Activated CD4-positive, alpha-beta T cell treated with anti-CD3 and anti-CD28 coated beads for 24 hours (primary cell): ENCODE data around the gene PIN4.
"Not testable (repeated sequence)": the region's sequence is repeated elsewhere in the genome, so short reads cannot be mapped to it uniquely, and the experiment has no call there.

Experiments
- DNase-seq, 2 donors: peaks; one replicate each; pipeline ENCODE4 v3.0.0-alpha.2; 2020; ENCODE audit warnings: low read depth in 2 of 2

PIN4 gene

DNA sequence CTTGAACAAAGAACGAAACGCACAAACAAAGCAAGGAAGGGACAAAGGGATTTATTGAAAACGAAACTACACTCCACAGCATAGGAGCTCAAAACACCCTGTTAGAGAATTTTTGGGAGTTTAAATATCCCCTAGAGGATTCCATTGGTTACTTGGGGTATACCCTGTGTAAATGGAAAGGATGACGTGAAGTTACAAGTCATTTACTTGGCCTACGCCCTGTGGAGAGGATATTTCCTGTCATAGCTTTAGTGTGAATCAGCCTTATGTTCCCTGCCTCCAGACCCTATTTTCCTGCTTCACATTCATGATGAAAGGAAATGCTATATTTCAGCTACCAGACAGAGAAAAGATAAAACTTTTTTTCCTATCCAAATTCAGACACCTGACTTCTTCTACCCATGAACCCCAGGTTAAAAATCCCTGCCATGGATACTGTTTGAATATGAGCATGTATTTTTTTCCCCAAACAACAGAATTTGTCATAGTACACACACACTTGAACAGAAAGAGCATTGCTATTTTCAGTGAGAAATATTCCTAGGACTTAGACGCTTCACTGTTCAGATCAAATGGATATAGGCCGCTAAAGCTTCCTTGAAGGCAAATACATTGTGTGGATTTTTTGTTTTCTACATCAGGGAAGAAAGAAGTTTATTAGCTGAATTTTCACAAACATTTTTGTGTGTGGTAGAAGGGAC lies 20.4 kb downstream of the PIN4 start:
- DNase-seq: no peak

DNA sequence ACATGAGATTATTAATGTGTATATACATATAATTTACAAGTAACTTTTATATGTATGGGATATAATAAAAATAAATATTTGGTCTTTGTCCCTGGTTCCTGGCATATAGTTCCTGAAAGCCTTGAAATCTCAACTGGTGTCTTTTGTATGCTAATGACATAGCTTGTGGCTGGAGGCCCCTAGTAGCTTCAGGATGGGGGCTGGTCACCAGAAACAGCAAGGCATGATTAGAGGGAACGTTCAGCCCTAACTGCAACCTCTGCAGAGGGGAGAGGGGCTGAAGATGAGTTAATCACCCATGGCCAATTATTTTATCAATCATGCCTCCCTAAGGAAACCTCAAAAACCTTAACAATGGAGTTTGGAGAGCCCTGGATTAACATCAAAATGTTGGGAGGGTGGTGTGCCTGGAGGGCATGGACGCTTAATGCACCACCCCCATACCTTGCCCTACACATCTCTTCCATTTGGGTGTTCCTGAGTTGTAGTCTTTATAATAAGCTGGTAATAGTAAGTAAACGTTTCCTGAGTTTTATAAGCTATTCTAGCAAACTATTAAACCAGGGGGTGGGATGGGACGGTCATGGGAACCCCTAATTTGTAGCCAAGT lies 21.3 kb downstream of the PIN4 start:
- DNase-seq: no peak

DNA sequence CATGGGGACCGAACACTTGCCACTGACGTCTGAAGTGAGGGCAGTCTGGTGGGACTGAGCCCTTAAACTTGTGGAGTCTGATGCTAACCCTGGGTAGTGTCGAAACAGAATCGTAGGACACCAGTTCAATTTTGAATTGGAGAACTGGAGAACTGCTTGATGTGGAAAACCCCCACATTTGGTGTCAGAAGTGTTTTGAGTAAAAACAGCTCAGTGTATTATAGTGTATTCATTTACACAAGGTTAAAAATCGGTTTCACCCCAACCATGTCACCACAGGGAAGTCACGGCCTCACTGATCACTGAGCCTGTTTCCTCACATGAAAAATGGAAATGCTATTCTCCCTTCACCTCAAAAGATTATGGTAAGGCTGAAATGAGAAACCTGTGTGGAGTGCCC lies 21.9 kb downstream of the PIN4 start:
- no peak for DNase-seq

DNA sequence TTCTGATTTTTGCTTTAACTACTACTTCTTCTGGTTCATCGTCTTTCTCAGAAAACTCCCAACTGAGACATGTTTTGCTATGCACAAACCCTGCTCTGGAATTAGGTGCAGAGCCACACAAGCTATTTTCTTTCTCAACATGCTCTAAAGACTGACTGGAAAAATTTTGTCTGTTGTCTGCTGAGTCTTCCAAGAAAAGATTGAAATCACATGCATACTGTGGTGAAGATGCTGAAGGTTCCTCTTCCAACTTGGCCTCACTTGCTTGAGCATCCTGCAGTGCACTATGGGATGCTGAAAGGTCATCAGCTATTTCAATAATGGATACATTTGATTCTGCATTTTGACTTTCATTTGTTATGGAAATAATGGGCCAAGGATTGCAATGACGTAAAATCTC lies 24.1 kb downstream of the PIN4 start:
- DNase-seq: no peak

DNA sequence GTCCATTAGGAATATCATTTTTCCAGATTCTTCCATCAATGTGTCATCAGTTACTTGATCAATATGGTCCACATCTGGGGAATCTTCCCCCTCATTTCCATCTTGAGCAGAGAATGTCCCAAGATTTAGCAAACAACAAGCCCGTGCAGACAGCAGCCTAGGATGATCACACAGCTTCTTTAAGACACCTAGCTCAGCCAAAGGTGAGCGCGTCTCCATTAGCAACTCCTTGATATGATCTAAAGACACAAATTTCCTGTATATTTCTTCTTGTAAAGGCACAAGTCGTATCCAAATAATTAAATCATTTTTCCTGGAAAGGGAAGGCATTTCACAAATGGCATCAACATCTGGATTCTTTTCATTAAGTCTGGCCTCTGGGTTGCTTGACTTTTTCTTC lies 25.8 kb downstream of the PIN4 start:
- DNase-seq: no peak

DNA sequence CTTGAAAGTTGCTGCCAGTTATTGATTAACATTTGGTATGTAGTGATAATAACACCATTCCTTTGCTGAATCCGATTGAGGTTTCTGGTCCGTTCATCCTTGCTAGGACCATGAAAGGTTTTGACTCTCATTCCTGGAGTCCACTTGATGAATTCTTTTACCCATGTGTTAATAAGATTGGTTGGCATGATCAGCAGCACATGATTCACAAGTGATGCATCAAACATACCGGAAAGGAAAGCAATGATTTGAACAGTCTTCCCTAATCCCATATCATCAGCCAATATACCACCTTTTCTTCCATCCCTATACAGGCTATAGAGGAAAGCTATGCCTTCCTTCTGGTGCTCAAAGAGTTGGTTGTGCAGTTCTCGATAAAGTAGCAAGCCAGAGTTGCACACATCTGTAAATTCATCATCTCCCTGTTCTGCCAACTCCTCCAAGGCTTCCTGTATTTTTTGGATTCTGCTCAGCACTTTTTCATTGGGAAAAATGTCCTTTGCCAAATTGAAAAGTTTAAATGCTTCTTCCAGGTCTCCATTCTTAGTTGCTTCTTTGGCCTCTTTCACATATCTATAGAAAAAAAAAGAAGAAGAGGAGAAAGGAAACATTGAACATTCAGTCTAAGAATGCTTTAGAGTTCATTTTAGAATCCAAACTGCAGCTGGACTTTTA lies 26.7 kb downstream of the PIN4 start:
- DNase-seq: no peak

DNA sequence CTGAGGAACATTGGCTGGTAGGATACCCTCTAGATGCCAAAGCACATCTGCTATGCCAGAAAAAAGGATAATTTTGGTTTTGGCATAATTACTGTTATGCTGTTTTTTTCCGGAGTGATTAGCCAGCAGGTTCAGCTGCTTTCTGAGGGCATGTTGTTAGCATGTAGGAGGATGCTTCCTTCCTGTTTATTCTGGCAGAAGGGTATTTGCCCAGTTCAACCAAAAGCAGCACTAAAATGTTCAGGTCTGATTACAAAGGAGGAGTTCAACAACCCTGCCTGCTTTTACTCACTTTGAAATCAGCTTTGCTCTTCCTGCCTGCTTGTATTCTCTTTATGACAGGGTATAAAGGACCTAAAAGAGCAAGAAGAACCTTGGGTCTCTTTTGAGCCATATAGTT lies 35.4 kb downstream of the PIN4 start:
- no peak for DNase-seq

DNA sequence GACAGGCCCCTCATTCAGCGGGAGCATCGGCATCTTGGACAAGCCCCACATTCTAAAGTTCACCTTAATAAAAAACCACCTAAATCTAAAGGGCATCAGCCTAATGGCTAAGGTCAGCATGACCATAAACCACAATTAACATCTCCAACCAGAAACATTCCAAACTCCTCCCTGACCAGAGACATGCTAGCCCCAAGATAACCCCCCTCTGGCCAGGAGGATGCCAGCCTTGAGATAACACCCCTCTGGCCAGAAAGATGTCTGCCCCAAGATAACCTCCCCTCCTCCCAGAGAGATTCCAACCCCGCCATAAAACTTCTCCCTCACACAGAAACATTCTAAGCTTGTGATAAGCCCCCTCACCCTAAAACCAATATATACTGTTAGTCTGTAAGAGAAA lies 38.8 kb downstream of the PIN4 start:
- DNase-seq: not testable (repeated sequence)

DNA sequence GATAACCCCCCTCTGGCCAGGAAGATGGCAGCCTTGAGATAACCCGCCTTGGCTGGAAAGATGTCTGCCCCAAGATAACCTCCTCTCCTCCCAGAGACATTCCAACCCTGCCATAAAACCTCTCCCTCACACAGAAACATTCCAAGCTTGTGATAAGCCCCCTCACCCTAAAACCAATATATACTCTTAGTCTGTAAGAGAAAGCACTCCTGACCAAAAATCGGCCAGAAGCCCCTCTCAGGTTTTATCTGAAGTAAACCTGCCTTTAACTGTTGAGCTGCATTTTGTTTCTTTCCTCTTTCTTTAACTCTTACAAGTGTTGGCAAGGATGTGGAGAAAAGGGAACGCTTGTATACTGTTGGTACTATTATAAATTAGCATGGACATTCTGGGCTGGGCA lies 48.7 kb downstream of the PIN4 start:
- DNase-seq: no peak

DNA sequence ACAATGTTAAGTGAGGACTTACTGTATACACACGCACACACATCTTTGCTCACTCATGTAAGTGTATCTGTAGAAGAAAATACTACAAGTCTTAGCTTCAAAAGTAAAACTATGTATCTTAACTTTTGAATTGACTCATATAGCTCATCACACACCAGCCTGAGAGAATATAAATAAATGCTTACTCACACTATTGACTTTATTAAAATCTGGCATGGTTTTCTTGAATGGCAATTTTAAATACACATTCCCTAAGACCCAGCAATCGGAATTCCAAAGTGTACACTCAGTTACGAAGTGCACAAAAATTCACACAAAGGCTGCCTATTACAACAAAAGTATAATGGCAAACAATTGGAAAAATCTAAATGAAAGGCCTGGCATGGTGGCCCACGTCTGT lies 55.3 kb downstream of the PIN4 start:
- no peak for DNase-seq

DNA sequence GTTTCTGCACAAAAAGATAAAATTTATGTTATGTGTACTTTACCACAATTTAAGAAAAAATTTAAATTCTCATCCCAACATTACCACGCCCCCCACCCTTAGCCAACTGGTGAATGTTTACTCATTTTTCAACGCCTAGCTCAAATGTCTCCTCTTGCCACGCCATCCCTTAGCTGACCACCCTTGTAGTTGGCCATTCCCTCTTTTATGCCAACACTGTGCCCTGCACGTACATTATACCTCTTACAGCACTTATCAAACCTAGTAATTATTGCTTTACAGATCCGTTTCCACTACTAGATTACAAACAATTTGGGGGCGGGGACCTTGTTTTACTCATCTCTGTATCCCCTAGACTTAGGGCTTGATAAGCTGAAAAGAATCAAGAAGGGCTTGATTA lies 56.6 kb downstream of the PIN4 start:
- DNase-seq: no peak

DNA sequence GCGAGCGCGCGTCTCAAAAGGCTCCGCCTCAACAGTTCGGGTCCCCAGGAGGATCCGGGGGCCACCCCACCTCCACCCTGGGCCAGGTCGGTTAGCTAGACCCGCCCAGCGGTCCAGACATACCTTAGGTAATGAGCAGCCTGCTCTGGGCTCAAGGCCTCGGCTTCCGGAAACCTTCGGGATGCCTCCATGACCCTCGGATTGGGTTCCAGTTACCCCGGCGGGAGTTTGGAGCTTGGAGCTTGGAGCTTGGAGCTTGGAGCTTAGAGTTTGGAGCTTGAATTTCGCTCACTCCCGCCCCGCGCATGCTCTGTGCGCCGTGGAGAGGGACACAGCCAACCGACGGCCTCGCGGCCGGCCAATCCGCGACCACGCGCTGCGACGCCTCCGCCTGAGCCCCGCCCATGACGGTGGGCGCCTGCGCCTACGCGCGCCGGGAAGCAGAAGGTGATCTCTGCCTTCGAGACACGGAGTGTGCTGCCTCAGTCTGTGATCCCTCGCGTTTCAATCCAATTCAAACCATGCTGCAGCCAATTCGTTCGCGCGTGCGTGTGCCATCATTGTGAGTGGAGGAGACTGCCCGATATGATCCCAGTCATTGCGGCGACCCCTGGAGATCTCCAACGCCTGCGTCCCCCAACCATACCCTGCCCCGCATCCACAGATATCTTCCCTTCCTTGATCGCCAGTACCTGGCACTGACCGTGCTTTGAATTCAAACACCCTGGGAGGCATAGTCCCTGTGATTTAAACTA lies 57.3 kb downstream of the PIN4 start, which contains the start of gene ERCC6L:
TSS of gene ERCC6L (minus strand) at position 307 of the 755 bp plus-strand sequence. CDS start at position 191, 116 bp downstream.
- peak; percentile 72 to 76 for DNase-seq

DNA sequence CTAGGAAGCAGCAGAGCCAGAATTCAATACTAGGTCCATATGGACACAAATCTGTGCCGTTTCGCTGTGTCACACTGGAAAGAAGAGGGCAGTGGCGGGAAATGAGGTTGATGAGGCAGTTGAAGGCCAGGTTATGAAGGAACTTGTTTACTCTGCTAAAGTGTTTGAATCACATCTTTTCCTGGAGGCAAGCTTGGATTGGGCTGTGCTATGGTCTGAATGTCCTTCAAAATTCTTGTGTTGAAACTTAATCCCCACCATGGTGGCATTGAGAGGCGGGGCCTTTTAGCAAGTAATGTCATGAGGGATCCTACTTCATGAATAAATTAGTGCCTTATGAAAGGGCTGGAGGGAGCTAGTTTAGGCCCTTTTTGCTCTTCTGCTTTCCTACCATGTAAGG lies 59.4 kb downstream of the PIN4 start:
- no peak for DNase-seq

DNA sequence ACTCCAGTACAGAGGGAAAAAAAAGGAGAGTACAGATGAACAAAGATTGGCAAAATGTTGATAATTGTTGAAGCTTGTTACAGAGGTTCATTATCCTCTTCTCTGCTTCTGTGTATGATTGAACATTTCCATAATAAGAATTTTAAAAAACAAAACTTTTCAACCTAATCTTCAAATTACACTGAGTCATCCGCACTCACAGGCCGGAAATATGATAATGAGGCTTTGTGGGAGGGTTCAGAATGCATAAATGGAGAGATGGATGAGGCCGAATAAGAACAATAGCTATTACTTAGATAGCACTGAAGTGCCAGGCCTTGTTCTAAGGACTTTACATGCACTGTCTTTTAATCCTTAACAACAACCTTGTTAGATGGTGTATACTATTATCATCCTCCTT lies 61.9 kb downstream of the PIN4 start:
- no peak for DNase-seq

DNA sequence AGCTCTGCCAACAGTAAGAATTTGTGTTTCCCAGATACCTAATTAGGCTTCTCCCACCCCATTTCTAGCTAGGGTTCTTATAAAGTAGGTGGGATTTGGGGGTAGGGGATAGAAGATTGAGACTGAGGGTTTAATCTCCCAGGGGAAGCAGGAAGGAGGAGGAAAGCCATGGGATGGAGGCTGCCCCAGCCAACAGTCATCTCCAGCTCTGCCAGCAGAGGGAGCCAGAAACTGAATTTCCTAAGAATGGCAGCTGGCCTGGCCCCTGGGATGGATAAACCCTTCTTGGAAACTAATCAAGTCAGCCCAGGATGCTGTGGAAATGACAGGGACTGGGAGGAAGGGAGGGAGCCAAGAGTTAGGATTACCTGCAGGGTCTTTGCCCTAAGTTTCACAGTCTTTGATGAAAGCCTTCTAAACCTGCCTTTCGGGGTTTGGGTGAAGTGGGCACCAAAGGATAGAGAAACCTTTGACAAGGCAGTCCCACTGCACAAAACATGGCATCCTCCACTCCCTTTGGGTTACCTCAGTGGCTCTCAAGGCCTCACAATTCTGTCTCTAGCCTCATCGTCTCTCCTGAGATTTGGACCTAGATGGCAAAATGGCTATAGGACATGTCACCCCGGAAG lies 64.0 kb downstream of the PIN4 start:
- peak; percentile 19 to 27 for DNase-seq

DNA sequence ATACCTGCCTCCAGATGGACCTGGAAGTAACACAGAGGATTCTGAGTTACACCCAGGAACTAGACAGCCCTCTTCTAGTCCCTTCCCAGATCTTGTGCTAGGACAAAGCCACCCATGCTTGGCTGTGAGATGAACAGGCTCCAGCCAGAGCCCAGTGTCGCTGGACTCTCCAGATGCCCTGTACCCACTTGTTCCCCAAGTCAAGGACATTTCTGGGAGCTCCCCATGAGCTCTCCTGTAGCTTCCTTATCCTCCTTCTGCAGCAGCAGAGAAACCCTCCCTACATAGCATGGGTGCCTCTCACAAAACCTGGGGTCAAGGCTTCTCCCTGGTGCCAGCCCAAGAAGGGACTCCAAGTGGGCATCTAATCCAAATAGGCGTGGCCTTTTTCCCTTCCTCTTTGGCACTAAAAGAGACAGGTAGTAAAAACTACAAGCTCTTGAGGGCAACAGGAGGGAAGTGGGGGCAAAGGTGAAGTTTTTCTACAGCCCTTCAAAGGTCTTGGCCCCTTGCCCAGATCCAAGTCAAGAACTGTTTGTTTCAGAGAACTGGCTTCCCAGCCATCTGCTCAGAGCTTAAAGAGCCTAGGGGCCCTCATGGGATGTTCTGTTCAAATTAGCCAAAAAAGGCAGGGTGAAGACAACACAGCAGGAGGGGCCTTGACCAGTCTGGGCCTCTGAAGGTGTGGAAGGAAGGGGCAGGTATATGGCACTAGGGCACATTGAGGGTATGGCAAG lies 65.8 kb downstream of the PIN4 start:
- no peak for DNase-seq
